ENCODE measurements around the gene CELA1. TPM values are rescaled to one million over a fixed set of nuclear protein-coding genes. Genes with fewer than 3 reads are reported as not detected.

The CELA1 gene
- total RNA-seq, result not detected in 2 replicates

GRCh38 chr12:51346581-51346980 lies at the start of gene CELA1:
CELA1 (minus strand) TSS chr12:51346679; CDS start chr12:51346638, 41 bp downstream.

GRCh38 chr12:51391283-51392123 lies 45.0 kb upstream of the CELA1 start, which contains the start of gene GALNT6:
GALNT6 (minus strand) TSS chr12:51391406; CDS start chr12:51379781, 11,625 bp downstream.

GRCh38 chr12:51323966-51324895 lies 22.2 kb downstream of the CELA1 start, which contains the start of gene BIN2:
BIN2 (minus strand) TSS chr12:51324174; CDS start chr12:51324102, 72 bp downstream.

Other genes with a start within 250 kb of the CELA1 start
- gene TFCP2, start 173.5 kb downstream of the CELA1 start, total RNA-seq, result 12.9 TPM in 2 replicates
- 1.5 and 2.6 TPM in 2 replicates for gene POU6F1, start 128.6 kb downstream of the CELA1 start, total RNA-seq
- gene DAZAP2, start 107.9 kb downstream of the CELA1 start, total RNA-seq, result 125 and 183 TPM in 2 replicates
- 22.8 and 23.1 TPM in 2 replicates for gene SMAGP, start 76.3 kb downstream of the CELA1 start, total RNA-seq
- gene BIN2, start 22.5 kb downstream of the CELA1 start, total RNA-seq, result not detected in 2 replicates
- gene GALNT6, start 44.7 kb upstream of the CELA1 start, total RNA-seq, result 58.3 and 72.1 TPM in 2 replicates
- 5.2 and 5.5 TPM in 2 replicates for gene SLC4A8, start 78.2 kb upstream of the CELA1 start, total RNA-seq
- 21.8 and 37.7 TPM in 2 replicates for gene SCN8A, start 244.6 kb upstream of the CELA1 start, total RNA-seq

Measured in thoracic aorta endothelial cell (primary cell).